ENCODE data around the gene UTP20. TPM values are rescaled to one million over a fixed set of nuclear protein-coding genes. Genes with fewer than 3 reads are reported as not detected.

The UTP20 gene
- total RNA-seq, 4 donors from 2014 or later: 10.4 to 15.9 (median 13.1) TPM

GRCh38 chr12:101305794-101306193 is 25.9 kb downstream of the UTP20 start:
- no peak overlapping the region for H3K4me3 ChIP-seq
- TF ChIP-seq, protein P1, sequence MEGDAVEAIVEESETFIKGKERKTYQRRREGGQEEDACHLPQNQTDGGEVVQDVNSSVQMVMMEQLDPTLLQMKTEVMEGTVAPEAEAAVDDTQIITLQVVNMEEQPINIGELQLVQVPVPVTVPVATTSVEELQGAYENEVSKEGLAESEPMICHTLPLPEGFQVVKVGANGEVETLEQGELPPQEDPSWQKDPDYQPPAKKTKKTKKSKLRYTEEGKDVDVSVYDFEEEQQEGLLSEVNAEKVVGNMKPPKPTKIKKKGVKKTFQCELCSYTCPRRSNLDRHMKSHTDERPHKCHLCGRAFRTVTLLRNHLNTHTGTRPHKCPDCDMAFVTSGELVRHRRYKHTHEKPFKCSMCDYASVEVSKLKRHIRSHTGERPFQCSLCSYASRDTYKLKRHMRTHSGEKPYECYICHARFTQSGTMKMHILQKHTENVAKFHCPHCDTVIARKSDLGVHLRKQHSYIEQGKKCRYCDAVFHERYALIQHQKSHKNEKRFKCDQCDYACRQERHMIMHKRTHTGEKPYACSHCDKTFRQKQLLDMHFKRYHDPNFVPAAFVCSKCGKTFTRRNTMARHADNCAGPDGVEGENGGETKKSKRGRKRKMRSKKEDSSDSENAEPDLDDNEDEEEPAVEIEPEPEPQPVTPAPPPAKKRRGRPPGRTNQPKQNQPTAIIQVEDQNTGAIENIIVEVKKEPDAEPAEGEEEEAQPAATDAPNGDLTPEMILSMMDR (IDR thresholded peaks at IDR 0.05): no peak
- TF ChIP-seq EP300 (IDR thresholded peaks at IDR 0.05): no peak
- no peak for TF ChIP-seq POLR2A (IDR thresholded peaks at IDR 0.05)
- no peaks in the 10 kb centered on the region for H3K27me3 ChIP-seq
- H3K9me3 ChIP-seq: no peaks in the 10 kb centered on the region
- DNase-seq (ENCODE audit: low spot score in 2 of 2): no peak
- no peak overlapping the region for H3K27ac ChIP-seq
- no peaks in the 10 kb centered on the region for H3K4me1 ChIP-seq
- peaks cover 0 to 99% (median 8%) of the 10 kb centered on the region in 3 donors for H3K36me3 ChIP-seq
- WGBS, 2 donors: 96 to 99% methylated on average over 2 of the region's 2 CpGs

- TF ChIP-seq, protein P1 (IDR thresholded peaks at IDR 0.05): no peak
- no peak for TF ChIP-seq POLR2A (IDR thresholded peaks at IDR 0.05)
- TF ChIP-seq EP300 (IDR thresholded peaks at IDR 0.05): no peak
- H3K36me3 ChIP-seq: peaks cover 0 to 68% (median 10%) of the 10 kb centered on the region in 3 donors
- H3K4me1 ChIP-seq: no peaks in the 10 kb centered on the region
These were observed 42.6 kb downstream of the UTP20 start for GRCh38 chr12:101322480-101322879.

DNA sequence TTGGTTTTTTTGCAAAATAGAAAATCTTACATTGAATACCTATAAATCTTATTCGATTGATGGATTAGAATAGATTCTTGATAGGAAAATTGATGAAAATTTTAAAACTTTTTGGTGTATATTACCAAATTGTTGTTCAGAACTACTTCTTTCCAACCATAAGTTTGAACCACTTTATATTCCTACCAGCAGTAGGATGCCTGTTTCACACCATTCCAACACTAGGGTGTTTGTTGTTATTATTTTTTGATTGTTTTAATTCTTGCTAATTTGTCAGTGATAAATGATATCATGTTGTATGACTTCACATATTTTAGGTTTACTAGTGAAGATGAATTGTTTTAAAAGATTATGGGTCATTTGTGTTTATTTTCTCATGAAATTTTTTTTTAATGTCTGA is 43.4 kb downstream of the UTP20 start:
- H3K27ac ChIP-seq: no peak overlapping the region
- DNase-seq (ENCODE audit: low spot score in 2 of 2): no peak
- no peaks in the 10 kb centered on the region for H3K27me3 ChIP-seq
- H3K4me1 ChIP-seq: no peaks in the 10 kb centered on the region
- peaks cover 0 to 68% (median 10%) of the 10 kb centered on the region in 3 donors for H3K36me3 ChIP-seq
- no peak overlapping the region for H3K4me3 ChIP-seq
- H3K9me3 ChIP-seq: no peaks in the 10 kb centered on the region
- TF ChIP-seq EP300 (IDR thresholded peaks at IDR 0.05) (no peak), POLR2A (IDR thresholded peaks at IDR 0.05) (no peak)
- TF ChIP-seq, protein P1 (IDR thresholded peaks at IDR 0.05): no peak
- 98 to 100% methylated on average over 1 of the region's 1 CpG for WGBS, 2 donors

More at GRCh38 chr12:101322480-101322879, 42.6 kb downstream of the UTP20 start:
- H3K4me3 ChIP-seq: no peak overlapping the region
- no peaks in the 10 kb centered on the region for H3K9me3 ChIP-seq
- no peaks in the 10 kb centered on the region for H3K27me3 ChIP-seq
- no peak overlapping the region for H3K27ac ChIP-seq
- no peak for DNase-seq (ENCODE audit: low spot score in 2 of 2)

- peaks cover 0 to 76% (median 19%) of the 10 kb centered on the region in 3 donors for H3K36me3 ChIP-seq
- H3K27me3 ChIP-seq: no peaks in the 10 kb centered on the region
- no peaks in the 10 kb centered on the region for H3K9me3 ChIP-seq
- H3K4me3 ChIP-seq: no peak overlapping the region
- no peak for DNase-seq (ENCODE audit: low spot score in 2 of 2)
- H3K4me1 ChIP-seq: no peaks in the 10 kb centered on the region
- 89% methylated on average over 3 of the region's 3 CpGs for whole genome bisulfite sequencing, 2 donors
- no peak for TF ChIP-seq POLR2A (IDR thresholded peaks at IDR 0.05)
- TF ChIP-seq EP300 (IDR thresholded peaks at IDR 0.05): no peak
- TF ChIP-seq, protein P1 (IDR thresholded peaks at IDR 0.05): no peak
- H3K27ac ChIP-seq: no peak overlapping the region
These were observed 45.7 kb downstream of the UTP20 start for GRCh38 chr12:101325590-101325989.

DNA sequence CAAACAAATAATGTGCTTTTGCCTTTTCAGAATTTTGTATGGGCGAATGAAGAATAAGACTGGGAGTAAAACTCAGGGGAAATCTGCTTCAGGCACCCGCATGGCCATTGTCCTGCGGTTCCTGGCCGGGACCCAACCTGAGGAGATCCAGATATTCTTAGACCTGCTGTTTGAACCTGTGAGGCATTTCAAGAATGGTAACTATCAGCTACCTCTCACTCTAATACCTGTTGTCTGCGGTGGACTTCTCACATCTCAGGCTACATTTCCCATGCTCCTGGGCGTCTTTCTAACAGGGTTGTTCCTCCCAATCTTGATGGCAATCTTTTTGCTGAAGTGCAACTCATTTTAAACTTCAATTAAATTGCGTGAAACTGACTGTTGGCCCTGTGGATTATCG is 47.1 kb downstream of the UTP20 start:
- Histone ChIP-seq H3K9me3 (no peaks in the 10 kb centered on the region), H3K4me3 (no peak overlapping the region), H3K36me3 (peaks cover 0 to 78% (median 9%) of the 10 kb centered on the region in 3 donors), H3K4me1 (no peaks in the 10 kb centered on the region), H3K27ac (no peak overlapping the region), H3K27me3 (no peaks in the 10 kb centered on the region)
- DNase-seq (ENCODE audit: low spot score in 2 of 2): no peak
- 88 to 97% methylated on average over 8 of the region's 8 CpGs for WGBS, 2 donors
- TF ChIP-seq EP300 (IDR thresholded peaks at IDR 0.05) (no peak), POLR2A (IDR thresholded peaks at IDR 0.05) (no peak)
- TF ChIP-seq, protein P1 (IDR thresholded peaks at IDR 0.05): no peak

All from tibial nerve (tissue), 4 donors.